NCI-H82 treated with DMSO at 0.1 percent for 48 hours (cell line): ENCODE results near the gene SLC34A3.
"Not testable (repeated sequence)": the region's sequence is repeated elsewhere in the genome, so short reads cannot be mapped to it uniquely, and the experiment has no call there.

Source experiments
- DNase-seq: peaks from one replicate; lab custom pipeline; 2025; ENCODE audit not compliant: unreplicated experiment; lab: John Stamatoyannopoulos, UW

The SLC34A3 gene

DNA sequence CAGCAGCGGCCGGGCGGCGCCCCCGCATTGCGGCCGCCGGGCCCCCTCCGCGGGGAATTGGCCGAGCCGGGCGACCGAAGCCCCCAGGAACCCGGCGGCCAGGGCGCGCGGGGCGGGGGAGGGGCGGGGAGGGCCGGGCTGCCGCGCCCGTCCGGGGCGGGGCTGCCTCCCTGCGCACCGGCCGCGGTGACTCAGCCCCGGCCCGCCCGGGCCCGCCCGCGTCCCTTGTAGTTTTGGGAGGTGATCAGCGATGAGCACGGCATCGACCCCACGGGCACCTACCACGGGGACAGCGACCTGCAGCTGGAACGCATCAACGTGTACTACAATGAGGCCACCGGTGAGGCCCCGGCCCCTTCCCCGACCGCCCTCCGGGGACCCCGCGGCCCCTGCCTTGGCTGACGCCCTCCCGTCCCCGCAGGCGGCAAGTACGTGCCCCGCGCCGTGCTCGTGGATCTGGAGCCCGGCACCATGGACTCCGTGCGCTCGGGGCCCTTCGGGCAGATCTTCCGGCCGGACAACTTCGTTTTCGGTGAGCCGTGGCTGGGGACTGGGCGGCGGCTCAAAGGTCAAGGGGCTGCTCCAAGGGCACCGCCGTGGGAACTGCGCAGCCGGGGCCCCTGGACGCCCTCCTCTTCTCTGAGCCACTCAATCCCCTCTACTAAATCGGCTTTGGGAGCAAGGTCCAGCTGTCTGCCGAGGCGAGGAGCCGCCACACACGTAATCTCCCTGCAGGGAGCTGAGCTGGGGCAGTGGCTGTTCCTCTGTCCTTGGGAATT, 11.0 kb downstream of the SLC34A3 start:
- peak; percentile 64 for DNase-seq

DNA sequence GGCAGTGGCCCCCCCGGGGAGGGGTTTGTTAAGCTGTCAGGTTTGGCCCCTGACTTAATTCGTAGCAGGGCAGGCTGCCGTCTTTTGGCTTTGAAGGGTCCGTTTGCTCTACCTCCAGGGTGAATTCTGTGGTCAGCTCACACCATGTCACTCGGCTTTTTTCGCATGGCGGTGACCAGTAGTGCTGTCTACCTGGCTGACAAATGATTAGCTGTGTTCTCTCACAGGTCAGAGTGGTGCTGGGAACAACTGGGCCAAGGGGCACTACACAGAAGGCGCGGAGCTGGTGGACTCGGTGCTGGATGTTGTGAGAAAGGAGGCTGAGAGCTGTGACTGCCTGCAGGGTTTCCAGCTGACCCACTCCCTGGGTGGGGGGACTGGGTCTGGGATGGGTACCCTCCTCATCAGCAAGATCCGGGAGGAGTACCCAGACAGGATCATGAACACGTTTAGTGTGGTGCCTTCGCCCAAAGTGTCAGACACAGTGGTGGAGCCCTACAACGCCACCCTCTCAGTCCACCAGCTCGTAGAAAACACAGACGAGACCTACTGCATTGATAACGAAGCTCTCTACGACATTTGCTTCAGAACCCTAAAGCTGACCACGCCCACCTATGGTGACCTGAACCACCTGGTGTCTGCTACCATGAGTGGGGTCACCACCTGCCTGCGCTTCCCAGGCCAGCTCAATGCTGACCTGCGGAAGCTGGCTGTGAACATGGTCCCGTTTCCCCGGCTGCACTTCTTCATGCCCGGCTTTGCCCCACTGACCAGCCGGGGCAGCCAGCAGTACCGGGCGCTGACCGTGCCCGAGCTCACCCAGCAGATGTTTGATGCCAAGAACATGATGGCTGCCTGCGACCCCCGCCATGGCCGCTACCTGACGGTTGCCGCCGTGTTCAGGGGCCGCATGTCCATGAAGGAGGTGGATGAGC, 11.8 kb downstream of the SLC34A3 start:
- DNase-seq = no peak

DNA sequence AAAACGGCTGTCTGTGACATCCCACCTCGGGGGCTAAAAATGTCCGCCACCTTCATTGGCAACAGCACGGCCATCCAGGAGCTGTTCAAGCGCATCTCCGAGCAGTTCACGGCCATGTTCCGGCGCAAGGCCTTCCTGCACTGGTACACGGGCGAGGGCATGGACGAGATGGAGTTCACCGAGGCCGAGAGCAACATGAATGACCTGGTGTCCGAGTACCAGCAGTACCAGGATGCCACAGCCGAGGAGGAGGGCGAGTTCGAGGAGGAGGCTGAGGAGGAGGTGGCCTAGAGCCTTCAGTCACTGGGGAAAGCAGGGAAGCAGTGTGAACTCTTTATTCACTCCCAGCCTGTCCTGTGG, 12.5 kb downstream of the SLC34A3 start:
- not testable (repeated sequence) for DNase-seq

DNA sequence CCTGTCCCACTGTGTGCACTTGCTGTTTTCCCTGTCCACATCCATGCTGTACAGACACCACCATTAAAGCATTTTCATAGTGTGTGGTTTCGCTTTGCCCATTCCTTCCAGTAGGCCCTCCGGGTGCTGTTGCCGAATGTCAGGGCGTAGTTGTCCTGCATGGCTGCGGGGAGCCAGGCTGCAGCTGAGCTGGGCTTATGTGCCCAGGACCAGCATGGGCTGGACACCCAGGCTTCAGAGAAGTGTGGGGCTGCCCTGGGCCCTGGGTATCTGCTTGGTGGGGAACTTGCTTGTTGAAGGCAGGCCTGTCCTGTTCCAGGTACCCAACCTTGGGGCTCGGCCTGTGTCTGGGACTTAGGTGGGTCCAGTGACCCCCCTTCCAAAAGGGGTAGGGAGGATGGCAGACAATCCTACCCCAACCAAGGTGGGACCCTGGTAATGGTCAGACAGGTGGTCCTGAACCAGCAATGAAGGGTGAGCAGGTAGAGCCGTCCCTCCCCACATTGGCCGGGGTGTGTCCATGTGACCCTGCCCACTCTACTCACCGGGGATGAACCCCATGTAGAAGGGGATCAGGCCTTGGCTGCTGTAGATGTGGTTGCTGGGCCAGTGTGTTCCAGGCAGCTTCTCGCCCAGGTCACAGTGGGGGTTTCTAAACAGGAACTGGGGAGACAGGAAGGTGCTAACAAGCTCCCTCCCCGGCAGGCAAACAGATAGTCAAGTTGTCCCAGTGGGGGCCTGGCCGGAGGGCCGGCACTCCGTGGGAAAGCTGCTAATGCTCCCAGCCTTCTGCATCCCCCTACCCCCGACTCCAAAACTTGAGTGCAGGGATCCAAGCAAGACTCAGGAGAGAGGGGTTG, 13.2 kb downstream of the SLC34A3 start:
- no peak for DNase-seq

DNA sequence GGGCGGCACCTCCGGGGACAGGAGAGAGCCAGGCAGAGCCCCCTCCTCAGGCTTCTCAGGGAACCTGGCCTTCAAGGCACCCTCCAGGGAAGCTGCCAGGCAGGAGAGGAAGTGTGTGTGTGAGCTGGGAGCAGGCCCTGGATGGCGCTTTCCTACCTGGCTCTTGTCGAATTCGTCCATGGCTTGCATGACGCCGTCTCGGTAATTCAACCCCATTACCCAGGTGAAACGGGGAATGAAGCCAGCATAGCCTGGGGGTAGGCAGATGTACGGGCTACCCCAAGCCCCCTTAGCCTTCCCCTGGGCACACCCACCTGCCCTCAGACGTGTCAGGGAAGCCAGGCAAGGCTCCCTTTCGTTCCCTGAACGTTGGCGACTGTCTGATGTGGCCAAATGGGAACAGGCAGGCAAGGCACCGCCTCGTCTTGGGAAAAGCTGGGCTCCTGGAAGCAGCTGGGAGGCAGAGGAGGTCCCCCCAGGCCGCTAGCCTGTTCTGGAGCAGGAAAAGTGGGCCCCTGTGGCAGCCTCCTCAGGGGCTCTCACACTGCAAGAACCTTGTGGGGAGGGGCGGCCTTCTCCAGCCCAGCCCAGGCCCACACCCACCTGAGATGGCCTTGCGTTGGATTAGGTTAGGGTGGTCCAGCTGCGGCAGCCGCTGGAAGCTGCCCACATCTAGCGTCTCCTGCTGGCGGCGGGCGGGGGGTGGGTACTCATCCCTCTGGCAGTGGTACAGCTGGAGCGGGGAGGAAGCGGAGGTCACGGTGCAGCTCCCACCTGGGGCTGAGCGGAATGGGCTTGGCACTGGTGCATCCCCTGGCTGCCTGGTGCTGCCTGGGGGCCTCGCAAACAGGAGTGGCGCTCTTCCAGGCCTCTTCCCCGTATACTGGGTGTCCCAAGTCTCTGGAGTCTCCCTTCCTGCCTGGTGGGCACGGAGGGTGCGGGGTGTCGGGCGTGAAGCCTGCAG, 14.1 kb downstream of the SLC34A3 start:
- DNase-seq = no peak

DNA sequence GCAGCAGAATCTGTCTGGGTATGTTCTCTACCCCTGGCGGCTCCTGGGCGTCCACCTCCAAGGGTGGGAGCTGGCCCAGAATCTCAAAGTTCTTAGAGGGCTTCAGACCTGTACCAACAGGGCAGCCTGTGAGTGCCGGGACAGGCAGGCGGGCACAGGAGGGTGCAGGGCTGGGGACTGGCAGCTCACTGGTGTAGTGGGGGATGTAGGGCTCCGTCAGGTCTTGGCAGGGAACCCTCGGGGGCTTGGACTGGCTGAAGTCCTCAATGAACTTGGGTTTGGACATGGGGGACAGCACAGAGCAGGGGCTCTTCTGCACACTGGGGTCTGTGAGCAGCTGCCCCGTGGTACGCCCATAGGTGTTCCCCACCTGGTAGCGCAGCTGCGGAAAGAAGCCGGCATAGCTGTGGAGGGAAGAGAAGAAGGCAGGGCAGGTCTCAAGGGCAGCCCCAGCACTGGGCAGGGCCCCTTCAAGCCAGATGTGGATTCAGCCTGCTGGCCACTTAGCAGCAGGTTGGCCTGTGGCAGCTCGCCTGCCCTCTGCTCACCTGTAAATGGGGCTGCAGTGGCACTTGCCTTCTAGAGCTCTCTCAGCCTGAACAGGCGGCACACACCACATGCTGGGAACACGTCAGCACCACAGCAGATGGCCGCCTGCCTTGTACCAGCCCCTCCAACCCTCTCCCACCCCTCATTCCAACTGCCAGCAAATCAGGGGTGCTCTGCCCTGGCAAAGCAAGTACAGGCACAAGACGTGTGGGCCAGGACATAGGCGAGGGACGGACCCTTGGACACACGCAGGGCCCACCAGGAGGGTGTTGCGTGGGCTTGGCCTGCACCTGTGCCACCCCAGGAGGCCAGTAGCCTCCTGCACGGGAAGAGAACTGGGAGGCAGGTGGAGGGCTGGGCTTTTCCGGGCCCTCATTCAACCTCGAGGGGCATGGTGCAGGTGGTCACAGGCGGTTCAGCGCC, 15.0 kb downstream of the SLC34A3 start:
- no peak for DNase-seq

DNA sequence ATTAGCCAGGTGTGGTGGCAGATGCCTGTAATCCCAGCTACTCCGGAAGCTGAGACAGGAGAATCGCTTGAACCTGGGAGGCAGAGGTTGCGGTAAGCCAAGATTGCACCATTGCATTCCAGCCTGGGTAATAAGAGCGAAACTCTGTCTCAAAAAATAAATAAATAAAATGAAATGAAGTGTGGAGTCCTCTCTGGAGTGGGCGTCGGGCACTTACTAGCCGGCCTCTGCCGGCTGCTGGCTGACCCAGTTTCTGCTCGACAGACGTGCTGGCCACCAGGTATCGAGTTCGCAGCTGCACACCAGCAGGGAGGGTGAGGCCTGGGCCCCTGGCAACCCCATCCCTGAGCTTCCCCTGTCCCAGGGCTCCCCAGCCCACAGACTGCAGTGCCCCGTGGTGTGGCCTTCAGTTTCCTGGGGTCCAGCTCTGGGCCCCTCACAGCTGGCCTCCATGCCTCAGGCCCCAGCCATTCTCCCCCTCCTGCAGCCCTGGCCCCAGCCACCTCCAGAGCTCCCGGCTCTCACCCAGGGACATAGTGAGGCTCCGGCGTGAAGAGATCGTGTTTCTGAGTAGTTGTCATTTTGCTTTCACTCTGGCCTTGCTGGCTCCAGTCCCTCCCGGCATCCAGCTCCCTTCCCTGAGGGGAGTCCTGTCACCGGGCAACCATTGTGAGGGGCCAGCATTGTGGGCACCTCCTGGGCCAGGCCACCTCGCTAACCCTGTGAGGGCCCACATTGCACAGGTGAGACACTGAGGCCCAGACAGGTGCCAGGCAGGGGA, 16.6 kb downstream of the SLC34A3 start:
- no peak for DNase-seq

DNA sequence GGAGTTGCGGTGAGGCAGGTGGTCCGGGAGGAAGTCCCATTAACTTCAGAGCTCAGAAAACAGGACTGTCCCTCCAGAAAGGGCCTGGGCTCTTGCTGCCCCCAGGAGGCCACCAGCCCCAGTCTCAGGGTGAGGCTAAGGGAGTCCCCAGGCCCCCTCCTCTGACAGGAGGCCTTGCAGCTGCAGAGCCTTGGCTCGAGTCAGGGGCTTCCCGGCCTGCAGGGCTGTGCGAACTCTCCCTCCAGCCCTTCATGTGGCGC, 17.1 kb downstream of the SLC34A3 start:
- no peak for DNase-seq

DNA sequence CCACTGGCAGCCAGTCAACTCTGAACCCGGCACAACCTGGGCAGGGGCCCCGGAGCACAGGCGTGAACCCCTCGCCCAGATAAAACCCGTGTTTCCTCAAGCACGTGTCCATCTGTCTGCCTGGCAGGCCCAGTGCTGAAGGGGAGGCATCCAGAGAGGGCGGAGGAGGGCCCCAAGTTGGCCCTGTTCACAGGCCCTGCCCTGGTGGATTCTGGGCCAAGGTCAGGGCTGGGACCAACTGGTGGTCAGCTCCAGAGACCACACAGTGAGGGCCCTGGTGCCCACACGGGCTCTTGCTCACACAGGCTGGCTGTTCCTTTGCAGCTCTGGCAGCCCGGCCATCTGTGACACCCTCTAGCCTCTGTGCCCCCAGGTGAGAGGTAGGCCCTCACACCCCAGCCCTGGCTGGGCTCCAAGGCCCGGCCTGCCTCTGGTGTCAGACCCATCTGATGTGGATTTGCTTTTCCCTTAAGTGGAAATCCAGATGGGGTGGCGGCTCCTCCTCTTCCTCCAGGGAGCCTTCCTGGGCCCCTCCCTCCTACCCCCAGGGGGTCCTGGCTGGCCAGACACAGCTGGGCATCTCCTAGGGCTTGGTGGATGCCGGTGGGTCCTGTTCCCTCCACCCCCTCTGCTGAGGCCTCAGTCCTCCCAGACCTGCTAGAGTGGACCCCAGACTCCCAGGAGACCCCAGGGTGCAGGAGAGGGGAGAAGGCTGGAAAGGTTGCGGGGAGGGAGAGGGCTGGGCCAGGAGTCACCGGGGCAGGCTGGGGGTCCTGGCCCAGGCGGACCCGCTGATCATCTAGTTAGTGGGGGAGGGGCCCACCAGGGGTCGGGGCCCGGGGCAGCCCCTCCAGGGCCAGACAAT, 19.9 kb downstream of the SLC34A3 start:
- DNase-seq = no peak

DNA sequence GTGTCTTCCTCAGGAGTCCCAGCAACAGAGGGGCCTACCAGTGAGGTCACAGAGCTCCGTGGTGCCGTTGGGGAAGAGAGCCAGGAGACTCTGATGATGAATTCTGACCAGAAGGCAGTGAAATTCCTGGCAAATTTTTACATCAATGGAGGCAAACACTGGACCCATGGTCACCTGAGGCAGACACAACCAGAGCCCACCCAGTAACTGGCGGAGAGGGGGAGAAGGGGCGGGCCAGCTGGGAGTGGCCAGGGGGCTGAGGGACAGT, 20.4 kb downstream of the SLC34A3 start, which contains the start of gene STPG3:
STPG3 (plus strand) TSS at position 93 of the 268 bp plus-strand sequence; CDS start at position 94, 1 bp downstream.
- DNase-seq = no peak

DNA sequence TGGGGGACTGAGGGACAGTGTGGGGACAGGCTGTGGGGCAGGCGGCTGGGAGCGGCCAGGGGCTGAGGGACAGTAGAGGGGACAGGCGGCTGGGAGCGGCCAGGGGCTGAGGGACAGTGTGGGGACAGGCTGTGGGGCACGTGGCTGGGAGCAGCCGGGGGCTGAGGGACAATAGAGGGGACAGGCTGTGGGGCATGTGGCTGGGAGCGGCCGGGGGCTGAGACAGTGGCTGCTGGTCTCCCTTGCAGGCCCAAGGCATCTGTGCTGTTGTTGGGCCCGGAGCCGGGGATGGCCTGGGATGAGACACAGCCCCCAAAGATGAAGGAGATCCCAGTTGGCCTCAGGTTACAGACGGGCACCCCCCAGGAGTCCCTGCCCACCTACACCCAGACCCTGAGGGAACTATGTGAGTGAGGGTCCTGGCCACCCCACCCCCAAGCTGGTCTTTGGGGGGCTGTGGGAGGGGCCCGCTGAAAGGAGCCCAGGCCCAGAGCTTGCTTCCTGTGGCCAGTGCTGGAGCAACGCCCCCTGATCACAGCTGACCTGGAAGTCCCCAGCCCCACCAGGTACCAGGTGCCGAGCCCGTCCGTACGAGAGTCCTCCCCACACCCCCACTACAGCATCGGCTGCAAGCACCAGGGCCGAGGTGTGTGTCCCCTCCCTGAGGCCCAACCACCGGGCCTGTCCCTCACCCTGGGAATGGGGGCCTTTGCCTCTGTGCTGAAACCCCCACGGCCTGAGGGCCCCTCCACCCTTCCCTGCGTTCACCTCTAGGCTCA, 21.0 kb downstream of the SLC34A3 start:
- no peak for DNase-seq

DNA sequence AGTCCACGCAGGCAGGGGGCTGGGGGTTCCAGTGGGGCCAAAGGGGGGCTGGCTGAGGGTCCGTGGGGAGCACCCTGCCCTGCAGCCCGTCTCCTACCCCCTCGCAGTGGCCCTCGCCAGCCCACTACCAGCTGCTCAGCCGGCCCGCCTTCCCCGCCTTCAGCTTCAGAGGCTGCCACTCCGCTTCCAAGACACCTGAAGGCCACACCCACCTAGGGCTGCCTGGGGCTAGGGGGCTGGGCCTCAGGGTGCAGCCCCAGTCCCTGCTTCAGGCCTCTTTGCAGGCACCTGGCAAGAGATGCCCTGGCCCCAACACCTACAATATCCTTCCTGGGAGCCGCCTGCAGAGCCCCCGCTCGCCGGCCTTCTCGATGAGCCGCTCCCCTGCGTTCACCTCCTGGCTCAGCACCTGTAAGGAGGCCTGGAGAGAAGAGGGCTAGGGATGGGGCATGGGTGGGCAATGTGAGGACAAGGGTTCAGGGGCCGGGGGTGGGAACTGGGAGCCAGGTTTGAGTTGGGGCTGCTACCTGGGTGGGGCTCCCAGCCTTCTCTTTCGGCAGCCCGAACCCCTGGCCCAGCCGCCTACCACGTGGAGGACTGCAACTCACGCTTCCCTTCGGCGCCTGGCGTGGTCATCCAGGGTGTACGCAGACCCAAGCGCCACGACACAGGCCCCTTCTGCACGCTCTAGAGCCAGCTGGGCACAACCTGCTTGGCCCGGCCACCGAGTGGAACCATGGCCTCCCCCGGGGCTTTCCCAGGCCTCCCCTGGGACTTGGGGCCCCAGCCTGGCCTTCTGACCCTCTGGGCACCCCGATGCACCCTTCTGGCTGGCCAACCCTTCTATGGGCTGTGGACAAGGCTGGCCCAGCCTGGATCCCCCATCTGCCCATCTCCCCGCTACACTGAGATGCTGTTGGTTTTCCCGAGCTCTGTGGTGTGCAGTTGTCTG, 22.1 kb downstream of the SLC34A3 start:
- DNase-seq = no peak

DNA sequence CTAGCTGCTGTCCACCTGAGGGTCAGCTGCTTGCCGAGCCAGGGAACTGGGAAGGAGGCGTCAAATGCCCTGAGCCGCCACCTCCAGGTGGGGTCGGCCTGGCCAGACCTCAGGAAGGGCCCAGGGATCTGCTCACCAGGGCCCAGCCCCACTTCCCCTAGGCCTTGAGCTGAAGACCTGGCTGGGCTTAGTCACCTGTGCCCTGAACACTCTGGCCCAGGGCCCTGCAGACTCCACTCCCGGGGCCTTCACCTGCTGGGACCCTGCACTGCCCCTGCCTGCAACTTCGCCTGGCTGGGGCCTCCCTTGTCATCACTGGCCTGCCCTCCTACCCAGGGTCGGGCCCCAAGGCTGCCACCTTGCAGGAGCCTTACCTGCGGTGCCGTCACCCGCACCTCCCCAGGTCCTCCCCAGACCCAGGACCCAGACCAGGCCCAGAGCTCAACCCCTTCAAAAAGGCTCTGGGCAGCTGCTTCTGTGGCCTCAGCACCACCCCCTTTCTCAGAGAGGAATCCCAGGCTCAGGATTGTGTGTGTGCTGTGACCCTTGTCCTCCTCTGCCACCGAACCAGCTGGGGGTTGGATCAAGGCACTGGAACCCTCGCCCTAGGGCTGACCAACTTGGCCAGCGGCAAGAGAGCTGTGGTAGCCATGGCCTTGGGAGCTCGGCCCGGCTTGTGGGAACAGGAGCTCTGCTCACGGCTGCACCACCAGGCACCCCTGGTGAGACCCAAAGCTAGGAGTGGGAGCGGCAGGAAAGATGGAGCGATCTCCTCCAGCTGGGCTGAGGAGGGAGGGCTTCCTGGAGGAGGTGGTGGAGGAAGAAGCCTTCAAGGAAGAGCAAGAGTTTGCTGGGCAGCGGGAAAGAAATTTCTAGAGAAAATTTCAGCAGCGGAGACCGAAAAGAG, 23.3 kb downstream of the SLC34A3 start:
- no peak for DNase-seq

DNA sequence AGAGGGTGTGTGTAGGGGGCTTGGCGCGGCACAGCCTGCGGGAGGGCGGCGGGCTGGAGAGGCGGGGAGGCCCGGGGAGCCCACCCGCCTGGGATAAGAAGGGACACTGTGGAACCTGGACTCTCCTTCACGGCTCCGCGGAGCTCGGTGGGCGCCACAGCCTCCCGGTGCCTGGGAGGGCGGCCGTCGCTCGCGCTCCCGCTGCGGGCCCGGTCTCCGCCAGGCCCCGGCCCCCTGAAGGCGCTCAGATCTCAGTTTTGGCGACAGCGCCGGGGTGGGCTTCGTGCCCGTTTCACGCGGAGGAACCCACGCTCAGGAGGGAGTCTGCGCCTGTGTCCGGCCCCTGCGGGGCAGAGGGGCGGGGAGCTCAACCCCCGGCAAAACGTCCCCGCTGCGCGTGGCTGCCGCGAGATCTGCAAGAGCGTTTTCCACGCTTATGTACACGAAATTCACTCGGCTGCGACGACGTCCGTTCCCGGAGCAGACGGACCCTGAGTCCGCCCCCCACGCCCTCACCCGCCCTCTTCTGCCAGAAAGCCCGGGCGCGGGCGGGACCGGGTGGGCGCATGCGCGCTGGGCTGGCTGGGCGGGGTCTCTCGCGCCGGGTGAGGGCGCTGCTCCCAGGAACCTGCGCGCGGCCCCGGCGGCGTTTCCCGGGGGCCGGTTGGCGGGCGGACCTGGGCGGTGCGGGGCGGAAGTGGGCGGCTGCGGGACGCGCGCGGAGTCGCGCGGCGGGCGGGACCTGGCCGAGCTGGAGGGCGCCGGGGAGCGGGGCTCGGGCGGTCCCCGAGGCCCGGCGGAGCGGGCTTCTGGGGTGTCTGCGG, 24.1 kb downstream of the SLC34A3 start, which contains the start of gene NELFB:
NELFB (plus strand) TSS at position 704 of the 824 bp plus-strand sequence.
- peak; percentile 52 for DNase-seq
